ENCODE results near the gene KLHL2.

Gene KLHL2

DNA sequence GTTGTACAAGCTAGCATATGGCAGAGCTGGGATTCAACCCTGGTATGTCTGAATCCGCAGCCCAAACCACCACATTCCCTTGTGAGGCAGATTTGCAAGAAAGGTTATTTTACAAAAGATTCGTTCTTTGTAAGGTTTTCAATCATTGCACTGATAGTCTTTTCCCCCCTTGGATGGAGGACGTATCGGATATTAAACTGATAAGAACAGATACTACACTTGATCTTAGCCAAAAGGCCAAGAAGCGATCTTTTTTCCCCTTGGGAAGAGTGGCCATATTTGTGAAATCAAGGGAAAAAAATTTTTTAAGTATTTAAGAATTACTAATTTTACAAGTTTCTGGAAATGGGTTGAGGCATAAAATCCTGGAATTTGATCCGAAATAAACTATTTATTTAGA, 85.7 kb downstream of the KLHL2 start:
- DNase-seq, result no peak

DNA sequence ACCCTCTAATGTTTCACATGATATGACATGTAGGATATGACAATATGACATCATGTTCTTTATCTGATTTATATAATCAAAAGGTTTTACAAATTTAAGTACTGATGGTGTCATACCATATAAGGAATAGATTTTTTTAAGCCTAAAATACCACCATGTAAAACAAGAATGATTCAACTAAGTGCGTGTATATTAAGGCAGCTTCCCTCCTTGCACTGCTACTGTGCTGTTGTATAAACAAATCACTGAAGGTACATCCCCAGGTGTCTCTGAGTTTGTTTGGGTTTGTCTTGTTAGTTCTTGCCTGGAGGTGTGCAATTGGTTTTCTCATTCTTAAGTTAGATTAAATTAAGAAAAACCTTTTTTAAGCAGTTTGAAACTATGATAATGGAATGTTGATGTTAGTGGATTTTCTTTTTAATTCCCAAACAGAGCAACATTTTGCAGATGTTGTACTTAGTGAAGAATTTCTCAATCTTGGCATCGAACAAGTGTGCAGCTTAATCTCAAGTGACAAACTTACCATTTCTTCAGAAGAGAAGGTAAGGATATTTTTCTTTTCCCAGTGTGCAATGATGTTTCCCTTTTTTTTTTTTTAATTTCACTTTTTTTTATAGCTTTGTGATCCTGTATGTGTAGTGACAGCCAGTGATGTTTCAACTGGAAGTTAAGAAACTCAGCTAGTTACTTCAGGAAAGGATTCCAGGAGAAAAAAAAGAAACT, 86.7 kb downstream of the KLHL2 start:
- no peak for DNase-seq

DNA sequence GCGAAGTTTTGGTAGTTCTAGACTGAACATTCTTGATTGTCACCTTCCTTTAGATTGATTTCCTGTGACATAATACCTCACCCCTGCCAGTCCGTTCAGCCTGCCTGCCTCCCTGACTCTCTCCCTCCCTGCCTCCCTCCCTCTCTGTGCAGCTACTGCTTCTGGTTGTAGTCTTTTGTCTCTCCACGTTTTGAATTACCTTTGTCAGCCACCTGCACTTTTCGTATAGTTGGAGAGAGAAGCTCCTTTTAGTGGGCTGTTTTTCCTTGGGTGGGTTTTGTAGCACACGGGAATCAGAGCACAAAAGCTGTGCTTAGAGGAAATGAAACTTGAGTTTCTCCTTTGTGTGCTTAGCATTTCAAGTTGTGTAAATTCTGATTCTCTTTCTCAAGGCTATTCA, 87.5 kb downstream of the KLHL2 start:
- DNase-seq, result no peak

DNA sequence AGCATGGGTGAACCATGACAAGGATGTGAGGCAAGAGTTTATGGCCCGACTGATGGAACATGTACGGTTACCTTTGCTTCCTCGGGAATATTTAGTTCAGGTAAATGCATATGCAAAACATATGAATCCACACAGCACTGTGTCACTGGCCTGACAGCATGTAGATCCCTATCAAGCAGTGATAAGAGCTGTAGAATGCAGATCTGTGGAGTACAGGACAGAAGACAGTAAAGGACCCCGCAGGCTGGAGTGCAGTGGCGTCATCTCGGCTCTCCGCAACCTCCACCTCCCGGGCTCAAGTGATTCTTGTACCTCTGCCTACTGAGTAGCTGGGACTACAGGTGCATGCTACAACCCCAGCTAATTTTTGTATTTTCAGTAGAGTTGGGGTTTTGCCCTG, 90.3 kb downstream of the KLHL2 start:
- DNase-seq, result no peak

DNA sequence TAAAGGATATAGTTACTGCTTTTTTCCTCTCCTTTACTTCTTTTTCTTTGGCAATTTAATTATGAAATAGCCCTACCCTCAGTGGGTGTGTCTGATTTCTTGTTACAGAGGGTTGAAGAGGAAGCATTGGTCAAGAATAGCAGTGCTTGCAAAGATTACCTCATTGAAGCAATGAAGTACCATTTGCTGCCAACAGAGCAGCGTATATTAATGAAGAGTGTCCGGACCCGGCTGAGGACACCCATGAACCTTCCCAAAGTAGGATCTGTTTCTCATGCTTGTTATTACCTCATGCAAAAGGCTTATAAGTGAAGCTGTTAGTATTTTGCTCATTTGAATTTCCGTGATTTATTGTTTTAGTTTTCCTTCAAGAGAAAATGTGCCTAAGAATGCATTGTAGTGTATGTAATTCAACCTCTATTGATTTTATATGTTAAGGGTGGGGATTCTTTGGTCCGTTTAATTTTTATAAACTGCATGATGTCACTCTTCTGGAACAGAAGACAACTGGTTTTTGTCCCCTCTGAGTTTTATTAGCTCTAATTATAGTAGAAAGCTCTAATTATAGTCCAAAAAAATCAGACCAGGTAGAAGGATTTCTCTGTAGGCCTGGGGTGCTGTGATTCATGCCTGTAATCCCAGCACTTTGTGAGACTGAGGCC, 92.2 kb downstream of the KLHL2 start:
- DNase-seq, result no peak

DNA sequence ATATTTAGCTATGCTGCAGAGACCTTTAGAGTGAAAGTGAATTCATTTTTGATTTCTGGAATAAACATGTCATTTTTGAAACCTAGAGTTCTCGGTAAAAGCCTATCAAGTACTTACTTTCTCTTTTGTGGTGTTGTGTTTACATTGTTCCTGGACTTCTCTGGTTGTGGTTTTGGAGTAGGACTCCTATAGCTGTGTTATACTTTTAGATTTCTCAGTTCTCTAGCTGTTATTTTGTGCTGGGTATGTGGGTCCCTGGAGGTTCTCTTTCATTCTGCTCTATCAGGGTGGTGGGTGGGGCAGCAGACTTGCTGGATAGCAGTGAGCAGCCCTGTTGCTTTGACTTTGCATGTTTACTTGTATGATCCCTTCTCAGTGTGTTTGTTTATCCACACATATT, 94.5 kb downstream of the KLHL2 start:
- DNase-seq, result no peak

DNA sequence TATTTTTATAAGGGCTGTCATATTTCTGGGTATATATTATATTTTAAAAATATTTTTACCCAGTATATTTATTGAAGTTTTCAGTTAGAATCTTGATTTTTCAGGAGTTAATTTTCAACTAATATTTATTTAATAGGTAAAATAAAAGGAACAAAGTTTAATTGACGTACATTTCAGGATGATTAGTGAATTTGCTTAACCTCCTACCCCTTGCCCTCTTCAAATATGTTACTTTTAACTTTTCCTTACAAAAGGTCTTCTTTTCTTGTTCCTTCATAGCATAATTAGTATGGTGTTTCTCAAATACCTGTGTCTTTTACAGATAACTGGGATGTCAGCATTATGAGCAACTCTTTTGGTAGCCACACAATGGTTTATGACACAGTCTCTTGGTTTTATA, 95.3 kb downstream of the KLHL2 start:
- no peak for DNase-seq

DNA sequence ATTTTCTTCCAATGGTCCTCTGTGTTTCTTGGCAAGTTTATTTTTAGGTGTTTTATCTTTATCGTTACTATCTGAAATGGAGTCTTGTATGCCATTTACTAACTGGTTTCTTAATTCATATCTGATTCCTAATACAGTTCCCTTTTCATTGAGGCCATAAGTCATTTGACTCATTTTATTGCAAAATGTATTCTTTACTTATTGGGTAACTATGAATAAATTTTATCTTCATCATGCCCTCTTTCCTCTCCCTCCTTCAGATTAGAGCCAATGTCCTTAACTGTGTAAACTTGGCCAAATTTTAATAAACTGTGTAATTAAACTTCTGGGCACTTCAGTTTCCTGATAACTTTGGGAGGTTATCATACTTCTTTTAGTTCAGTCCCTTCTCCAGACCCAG, 100.8 kb downstream of the KLHL2 start:
- no peak for DNase-seq

DNA sequence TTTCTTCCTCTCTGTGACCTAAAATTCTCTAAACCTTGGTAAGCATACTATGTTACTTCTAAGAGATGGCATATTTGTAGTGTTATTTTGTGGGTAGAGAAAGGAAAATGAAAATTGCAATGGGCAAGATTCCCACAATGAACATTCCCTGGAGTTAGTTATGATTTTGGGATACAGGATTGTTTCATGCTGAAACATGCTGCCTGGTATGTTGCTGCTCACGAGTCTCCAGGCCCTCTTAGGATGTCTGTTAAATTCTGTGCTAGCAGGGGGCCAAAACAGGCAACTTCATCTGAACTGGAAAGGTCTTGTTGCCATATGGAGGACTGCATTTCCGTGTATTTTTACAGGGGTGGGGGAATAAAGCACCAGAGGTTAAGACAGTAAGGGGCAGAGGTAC, 101.2 kb downstream of the KLHL2 start:
- DNase-seq, result peak; percentile 37

DNA sequence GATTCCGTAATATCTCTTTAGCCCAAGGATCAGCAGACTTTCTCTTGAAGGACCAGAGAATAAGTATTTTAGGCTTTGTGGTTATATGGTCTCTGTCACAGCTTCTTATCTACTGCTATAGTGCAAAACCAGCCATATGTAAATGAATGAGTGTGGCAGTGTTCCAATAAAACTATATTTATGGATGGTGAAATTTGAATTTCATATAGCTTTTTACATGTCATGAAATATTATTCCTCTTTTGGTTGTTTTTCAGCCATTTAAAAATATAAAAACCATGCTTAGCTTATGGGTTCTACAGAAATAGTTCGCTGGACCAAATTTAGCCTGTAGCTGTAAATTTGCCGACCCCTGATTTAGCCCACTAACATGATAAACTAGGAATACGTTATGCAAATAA, 102.1 kb downstream of the KLHL2 start:
- DNase-seq, result no peak

DNA sequence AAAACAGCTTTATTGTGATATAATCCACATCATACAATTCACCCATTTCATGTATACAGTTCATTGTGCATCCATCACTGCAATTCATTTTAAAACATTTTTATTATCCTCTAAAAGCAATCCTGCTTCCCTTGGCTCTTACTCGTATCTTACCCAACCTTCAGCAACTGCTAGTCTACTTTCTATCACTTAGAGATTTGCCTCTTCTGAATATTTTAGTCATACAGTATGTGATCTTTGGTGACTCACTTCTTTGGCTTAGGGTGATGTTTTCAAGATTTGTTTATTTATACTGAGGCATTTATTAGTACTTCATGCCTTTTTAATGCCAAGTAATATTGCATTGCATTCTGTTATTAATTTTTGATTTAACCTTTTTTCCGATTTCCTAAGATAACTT, 105.1 kb downstream of the KLHL2 start:
- peak; percentile 24 for DNase-seq

DNA sequence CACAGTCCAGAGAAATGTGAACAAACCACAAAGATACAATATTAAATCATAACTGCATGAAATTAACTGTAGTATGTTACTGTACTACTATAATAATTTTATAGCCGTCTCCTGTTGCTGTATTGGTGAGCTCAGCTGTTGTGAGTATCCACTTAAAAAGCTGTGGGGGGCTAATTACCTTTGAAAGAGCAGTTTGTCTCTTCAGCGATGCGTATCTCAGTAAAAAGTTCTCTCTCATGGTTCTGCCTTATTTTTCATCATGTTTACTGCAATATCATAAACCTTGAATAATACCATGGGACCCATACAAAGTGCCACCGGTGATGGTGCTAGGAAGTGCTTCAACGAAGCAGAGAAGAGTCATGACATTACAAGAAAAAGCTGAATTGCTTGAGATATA, 111.7 kb downstream of the KLHL2 start:
- no peak for DNase-seq

DNA sequence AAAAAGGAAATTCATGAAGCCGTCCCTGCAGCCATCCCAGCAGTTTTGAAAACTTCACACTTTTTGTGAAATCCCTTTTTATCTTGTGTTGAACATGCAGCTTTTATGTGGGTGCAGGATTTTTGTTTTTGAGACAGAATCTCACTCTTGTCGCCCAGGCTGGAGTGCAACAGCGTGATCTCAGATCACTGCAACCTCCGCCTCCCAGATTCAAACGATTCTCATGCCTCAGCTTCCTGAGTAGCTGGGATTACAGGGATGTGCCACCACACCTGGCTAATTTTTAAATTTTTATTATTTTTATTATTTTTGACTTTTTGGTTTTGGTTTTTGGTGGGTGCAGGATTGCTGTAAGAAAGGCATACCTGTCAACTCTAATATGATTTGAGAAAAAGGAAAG, 112.1 kb downstream of the KLHL2 start:
- no peak for DNase-seq

DNA sequence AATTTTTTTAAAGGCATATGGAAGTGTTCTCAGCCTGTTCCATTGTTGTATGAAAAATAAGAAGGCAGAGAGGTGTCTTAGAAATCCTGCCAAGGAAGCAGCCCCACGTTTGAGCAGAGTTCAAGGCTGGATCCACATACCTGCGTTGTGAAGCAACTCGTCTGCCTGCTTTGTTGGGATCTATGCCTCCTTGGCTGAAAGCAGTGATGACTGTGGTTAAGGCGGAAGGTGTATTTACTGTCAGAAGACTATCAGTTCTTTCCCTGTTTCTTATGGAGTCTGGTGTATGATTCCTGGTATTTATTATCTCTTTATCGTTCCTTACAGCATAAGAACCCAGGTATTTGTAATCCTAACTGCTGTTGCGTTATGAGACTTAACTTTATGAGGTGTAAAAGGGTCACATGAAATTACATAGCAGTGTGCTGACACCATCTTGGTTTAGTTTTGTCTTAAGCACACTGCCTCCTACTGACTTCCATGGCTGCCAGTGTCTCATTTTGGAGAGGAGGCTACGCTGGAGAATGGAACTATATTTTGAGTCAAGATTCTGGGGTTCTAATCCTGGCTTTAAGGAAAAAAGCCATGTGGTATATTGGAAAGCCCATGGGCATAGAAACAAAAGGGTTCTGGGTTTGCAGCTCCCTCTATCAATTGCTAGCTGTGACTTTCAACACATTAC, 117.0 kb downstream of the KLHL2 start:
- DNase-seq, result no peak

DNA sequence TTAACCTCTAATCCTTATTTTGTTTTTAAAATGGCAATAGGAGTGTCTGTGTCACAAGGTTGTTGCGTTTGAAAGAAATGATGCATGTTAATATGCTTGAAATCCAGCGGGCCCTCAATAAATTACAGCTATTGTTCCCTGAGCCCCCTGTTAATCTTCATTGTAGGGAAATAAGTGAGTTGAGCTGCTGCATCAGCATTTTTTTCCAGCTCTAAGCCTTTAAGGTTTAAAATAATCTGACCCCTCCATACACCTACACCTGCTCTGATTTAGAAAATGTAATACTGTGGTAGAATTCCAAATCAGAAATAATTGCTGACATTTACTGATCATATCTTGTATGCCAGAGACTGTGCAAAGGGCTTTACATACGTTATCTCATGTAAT, 117.5 kb downstream of the KLHL2 start:
- no peak for DNase-seq

DNA sequence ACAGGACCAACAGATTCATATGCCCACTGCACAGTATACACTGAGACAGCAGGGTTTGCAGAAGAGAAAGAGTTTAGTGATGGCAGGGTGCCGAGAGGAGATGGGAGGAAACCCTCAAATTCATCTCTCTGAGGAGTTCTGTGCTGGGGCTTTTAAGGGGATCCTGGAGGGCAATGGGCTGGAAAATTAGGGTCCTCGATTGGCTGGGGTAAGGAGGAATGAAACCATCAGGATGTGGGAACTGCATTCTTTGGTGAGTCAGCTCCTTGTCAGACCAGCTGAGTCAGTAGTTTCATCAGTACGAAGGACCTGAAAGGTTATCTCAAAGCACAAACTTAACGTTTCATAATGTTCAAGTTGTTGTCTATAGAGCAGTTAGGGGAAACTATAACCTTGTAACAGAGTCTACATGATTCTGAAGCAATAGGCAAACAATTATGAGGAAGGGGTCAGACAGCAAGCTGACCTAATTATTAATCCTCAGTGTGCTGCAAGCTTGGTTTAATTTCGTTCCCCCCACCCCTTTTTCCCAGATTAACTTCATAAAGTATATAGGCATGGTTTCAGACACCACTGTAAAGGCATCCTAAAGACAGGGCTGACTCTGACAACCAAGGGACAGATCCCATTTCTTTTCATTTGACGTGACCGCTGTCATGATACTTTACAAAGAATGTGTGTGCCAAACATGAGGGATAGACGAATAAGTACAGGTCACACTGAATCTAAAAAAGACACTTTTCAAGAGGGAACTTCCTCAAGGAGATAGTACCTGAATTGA, 118.6 kb downstream of the KLHL2 start:
- DNase-seq, result peak; percentile 89

DNA sequence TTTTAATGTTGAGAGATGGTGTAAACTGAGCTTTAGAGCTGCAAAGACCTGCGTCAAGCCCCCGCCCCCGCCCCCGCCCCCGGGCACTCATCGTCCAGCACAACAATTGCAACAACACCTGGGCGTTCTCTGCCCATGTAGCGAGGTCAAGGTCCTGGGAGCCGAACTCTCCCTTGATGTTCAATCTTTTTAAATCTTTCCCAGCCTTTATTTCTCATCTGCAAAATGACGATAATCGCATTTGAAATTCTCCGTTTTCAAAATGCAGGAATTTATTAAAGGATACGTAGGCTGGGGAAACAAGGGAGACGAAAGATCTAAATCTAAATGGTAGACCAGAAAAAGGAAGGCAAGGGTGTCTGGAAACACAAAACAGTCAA, 119.5 kb downstream of the KLHL2 start:
- DNase-seq, result no peak

DNA sequence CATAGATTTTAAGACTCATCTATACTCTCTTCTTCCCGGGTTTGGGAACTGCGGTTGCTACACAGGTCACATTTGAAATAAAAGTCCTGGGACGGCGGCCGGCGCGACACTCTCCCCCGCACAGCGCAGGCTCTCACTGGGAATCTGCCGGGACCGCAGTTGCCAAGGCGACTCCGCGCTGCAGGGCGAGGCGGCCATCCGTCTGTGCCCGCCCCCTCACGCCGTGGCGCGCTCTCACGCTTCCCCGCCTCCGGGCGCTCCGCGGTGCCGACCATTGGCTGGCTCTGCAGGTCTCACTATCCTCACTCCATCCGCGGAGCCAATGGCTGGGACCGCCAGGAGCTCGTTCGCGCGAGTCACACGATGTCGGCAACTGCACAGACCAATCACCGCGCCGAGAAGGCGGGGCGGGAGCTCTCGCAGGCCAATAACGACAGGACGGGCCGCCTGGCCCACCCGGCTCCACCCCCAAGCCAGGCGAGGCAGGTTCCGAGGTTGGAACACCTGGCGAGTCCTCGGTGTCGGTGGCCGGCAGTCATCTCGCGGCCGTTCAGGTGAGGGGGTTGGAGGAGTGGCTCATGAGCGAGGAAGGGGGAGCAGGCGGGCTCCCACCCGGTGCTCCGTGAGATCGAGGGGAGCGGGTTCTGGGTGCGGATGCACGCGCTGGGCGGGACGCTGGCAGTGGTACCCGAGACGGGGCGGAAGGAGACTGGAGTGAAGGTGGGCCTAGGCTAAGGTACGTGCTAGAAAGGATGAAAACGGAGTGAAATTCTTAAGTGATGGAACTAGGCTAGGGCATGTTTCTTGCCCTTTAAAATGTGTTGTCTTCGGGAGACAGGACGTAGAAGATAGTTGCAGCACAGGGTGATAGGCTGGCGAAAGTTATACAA, 120.1 kb downstream of the KLHL2 start, which contains the start of gene MSMO1:
TSS of gene MSMO1 (plus strand) at position 459 of the 890 bp plus-strand sequence. CDS start 5,702 bp downstream, outside the sequence.
- peak; percentile 99 for DNase-seq

DNA sequence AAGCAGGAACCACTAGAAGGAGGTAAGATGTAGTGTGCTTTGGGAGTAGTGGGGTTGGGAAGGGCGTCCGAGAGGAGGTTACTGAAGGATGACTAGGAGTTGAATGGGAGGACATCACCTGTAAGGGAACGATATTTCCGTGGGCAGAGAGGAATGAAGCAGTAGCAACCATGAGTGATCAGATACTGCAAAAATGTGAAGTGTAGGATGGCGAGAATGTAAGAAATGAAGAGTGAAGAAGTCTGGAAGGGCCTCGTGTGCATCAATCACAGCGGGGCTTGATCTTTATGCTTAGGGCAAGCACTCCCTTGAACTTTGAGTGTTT, 120.7 kb downstream of the KLHL2 start:
- peak; percentile 12 for DNase-seq

DNA sequence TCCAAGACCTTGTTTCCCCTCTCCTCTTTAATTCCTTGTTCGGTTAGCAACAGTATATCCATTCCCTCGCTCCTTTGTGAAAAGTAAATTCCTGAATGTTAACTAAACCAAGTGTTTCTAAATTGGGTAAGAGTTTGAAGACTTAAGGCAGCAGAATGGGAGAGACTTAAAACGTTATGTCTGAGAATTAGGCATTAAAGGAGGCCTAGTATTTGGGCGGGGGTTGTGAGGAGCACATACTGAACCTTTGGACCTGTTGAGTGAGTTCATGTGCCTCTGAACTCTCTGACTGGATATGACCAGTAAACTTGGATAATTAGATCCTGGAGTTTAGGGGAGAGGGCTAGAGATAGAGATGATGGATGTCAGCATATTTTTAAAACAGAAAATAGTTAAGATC, 121.3 kb downstream of the KLHL2 start:
- DNase-seq, result no peak

DNA sequence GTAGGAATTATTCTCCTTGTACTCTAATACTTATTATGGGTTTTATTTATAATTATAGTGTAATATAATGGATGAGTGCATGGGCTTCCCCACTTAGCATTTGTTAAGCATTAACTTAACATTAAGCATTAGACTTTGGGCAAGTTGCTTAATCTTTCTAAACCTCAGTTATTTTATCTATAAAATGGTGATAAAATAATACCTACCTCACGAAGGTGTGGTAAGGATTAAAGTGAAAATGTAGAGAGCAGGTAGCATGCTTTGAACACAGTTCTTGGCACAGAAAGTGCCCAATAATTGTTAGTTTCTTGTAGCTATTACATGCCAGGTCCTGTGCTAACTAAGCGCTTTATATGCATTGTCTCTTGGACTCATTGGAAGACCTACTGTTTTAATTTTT, 122.7 kb downstream of the KLHL2 start:
- no peak for DNase-seq

DNA sequence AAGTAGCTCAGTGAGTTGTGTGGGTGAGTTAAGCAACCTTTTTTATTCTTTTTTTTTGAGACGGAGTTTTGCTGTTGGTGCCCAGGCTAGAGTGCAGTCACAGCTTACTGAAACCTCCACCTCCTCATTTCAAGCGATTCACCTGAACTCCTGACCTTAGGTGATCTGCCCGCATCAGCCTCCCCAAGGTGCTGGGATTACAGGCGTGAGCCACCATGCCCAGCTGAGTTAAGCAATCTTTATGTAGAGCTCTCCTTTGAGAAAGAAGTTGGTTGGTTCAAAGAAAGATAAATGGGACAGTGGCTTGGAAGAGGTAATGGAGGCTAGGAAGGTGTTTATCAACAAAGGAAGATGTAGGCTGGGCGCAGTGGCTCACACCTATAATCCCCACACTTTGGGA, 123.3 kb downstream of the KLHL2 start:
- DNase-seq, result no peak

Measured in fibroblast of skin of abdomen (primary cell).